CD4-positive, alpha-beta T cell treated with Interleukin-1 beta for 1 hour (primary cell): Measurements from ENCODE around the gene NLGN2.

Experiments
- DNase-seq, 2 donors: peaks; one replicate each; pipeline ENCODE4 v3.0.0-alpha.2; 2020 to 2022

The NLGN2 gene

DNA sequence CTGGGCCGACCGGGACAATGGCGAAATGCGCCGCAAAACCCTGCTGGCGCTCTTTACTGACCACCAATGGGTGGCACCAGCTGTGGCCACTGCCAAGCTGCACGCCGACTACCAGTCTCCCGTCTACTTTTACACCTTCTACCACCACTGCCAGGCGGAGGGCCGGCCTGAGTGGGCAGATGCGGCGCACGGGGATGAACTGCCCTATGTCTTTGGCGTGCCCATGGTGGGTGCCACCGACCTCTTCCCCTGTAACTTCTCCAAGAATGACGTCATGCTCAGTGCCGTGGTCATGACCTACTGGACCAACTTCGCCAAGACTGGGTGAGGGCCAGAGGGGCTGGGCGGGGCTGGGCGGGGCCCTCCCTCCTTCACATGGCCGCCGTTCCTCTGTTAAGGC, 8.1 kb downstream of the NLGN2 start:
- DNase-seq: no peak

GRCh38 chr17:7416323-7416722, 8.7 kb downstream of the NLGN2 start:
- DNase-seq: no peak

GRCh38 chr17:7417056-7417655, 9.5 kb downstream of the NLGN2 start:
- no peak for DNase-seq

- DNase-seq: no peak
These were observed 11.0 kb downstream of the NLGN2 start for GRCh38 chr17:7418472-7419152.

DNA sequence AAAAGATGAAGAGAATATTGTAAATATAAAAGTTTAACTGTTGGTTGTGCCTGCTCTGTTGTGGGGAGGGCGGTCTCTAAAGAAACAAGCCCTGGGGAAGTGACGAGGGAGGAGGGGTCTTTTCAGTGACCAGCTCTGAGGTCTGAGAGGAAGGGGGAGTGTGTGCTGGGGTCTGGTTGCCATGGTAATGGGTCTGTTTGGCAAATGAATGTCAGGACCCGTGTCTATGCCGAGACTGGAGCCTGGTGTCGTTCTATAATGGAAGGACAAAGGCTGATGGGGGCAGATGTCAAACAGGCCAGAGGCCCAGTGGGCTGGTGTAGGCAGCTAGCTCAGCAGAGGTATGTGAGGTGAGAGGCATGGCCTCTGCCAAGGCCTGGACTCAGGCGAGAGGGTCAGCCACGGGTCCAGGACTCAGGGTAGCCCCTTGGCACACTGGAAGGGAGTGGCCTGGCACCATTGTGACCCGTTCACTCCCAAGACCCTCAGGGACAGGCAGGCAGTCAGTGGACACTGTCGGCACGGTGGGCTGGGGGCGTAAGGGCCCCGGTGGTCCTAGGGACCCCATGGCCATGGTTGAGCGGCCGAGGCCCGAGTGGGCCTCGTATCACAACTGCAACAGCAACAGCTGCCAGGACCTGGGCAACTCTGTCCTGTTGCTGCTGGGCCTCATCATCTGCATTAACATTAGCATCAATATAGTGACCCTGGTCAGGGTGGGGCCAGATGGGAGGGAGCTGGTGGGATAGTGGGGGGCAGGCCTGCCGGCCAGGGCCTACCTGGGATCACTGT, 12.4 kb downstream of the NLGN2 start, which contains the start of gene SPEM1:
Gene SPEM1 (plus strand): TSS at position 506 of the 792 bp plus-strand sequence. CDS start 61 bp downstream, at position 567.
- no peak for DNase-seq

- DNase-seq: no peak
These were observed 13.5 kb downstream of the NLGN2 start for GRCh38 chr17:7421186-7421585.

GRCh38 chr17:7423679-7424078, 16.0 kb downstream of the NLGN2 start:
- DNase-seq: no peak

DNA sequence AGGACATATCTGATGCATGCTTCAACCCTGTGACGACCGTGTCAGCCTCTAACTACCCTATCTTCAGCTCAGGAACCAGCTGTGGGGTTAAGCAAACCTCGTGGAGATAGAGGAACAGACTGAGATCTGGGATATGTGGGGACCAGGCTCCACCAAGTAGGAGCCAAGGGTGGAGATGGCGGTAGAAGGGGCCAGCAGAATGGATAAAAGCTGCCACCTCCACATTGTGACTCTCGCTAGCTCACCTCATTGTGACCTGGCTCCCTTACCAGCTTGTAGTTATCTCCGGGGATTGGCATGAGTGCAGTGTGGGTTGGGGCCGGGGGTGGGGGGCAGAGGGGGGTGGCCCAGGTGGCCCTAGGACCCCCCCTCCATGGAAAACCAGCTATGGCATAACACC, 17.7 kb downstream of the NLGN2 start, which contains the start of gene SPEM2:
Gene SPEM2 (plus strand): TSS at position 301 of the 400 bp plus-strand sequence. CDS start 73 bp downstream, at position 374.
- DNase-seq: no peak

GRCh38 chr17:7425756-7426155, 18.1 kb downstream of the NLGN2 start:
- no peak for DNase-seq

DNA sequence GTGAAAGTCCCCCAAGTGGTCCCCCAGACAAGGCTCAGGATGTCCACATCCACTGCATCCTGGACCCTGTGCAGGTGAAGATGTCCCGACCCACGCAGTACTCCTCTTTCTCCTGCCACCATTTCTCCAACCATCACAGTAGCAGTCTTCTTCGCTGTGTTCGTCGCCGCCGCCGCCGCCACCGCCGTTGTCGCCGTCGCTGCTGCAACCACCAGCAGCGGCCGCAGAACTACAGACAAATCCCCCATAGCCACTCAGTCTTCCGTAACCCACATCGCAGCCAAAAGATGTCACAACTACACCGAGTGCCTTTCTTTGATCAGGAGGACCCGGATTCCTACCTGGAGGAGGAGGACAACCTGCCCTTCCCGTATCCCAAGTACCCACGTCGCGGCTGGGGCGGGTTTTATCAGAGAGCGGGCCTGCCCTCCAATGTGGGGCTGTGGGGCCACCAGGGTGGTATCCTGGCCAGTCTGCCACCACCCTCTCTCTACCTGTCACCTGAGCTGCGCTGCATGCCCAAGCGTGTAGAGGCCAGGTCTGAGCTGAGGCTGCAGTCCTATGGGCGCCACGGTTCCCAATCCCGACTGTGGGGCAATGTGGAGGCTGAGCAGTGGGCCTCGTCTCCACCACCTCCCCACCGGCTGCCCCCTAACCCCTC, 18.7 kb downstream of the NLGN2 start:
- no peak for DNase-seq

- no peak for DNase-seq
These were observed 19.3 kb downstream of the NLGN2 start for GRCh38 chr17:7426896-7427489.

DNA sequence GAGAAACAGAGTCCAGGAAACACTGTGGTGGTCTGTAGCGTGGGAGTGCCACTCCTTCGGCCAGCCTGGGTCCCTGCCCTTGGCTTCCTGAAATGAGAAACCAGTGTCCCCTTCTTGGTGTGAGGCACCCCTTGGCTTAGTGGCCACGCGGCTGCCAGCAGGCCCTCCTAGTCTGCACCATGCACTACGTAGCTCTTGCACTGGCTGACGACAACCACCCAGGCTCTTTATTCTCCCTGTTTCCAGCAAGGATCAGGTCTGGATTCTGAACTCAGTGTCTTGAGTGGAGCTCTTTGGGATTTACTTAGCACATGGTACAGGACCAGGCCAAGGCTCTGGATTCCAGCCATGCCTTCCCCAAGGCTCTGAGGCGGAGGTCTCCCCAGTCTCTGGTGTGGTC, 19.9 kb downstream of the NLGN2 start:
- no peak for DNase-seq

- no peak for DNase-seq
These were observed 20.9 kb downstream of the NLGN2 start, which contains the start of gene SPEM3 for GRCh38 chr17:7428557-7428956. SPEM3 (plus strand) TSS chr17:7428857; CDS start chr17:7428903, 46 bp downstream.

GRCh38 chr17:7429722-7430121, 22.1 kb downstream of the NLGN2 start:
- DNase-seq: no peak

DNA sequence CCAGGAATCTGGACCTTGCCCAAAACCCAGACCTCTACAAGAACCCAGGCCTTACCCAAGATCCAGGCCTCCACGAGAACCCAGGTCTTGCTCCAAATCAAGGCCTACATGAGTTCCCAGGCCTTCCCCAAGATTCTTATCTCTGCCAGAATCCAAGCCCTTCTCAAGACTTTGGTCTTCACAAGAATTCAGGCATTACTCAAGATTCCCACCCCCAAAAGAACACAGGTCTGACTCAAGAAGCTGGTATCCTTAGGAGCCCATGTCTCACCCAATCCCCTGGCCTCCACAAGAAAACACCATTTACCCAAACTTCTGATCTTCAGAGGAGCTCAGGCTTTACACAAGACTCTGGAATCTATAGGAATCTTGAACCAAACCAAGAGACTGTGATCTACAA, 23.6 kb downstream of the NLGN2 start:
- no peak for DNase-seq

DNA sequence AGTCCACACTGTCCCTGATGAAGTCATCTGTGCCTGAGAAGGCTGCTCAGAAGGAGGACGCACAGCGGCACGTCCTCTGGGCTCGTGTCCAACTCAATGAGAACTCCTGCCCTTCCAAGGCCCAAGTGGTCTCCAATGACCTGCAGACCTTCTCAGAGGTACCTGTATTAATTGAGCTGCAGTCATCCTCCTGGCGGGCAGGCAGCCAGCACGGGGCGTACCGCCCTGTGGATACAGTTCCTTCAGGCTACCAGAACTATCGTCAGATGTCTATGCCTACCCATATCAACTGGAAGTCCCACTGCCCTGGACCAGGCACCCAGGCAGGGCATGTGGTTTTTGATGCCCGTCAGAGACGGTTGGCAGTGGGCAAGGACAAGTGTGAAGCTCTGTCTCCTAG, 24.7 kb downstream of the NLGN2 start:
- no peak for DNase-seq

DNA sequence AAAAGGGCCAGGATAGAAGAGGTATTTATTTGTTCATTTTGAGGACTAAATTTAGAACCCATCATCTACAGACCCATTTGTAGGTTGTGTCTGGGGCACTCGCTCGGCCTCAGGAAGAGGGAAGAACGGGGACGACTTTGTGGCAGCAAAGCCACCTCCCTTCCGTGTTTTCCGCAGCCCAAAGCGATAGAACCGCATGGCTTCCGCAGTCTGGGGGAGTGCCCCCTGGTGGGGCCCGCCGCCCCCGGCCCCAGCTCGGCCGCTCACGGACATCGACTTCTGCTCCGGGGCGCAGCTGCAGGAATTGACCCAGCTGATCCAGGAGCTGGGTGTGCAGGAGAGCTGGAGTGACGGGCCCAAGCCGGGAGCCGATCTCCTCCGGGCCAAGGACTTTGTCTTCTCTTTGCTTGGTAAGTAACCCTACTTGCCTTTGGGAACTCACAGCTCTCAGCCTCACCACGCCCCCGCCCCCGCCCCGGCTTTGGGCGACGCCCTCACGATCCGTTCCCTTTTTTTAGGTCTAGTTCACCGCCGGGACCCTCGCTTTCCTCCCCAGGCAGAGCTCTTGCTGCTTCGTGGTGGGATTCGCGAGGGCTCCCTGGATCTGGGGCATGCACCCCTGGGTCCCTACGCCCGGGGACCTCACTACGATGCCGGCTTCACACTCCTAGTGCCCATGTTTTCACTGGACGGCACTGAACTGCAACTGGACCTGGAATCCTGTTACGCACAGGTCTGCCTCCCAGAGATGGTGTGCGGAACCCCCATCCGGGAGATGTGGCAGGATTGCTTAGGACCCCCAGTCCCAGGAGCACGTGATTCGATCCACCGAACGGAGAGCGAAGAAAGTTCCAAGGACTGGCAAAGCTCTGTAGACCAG, 28.3 kb downstream of the NLGN2 start:
- DNase-seq: peak in 1 of 2 donors; percentile 54

GRCh38 chr17:7436556-7437368, 29.1 kb downstream of the NLGN2 start:
- peak; percentile 85 to 86 for DNase-seq

DNA sequence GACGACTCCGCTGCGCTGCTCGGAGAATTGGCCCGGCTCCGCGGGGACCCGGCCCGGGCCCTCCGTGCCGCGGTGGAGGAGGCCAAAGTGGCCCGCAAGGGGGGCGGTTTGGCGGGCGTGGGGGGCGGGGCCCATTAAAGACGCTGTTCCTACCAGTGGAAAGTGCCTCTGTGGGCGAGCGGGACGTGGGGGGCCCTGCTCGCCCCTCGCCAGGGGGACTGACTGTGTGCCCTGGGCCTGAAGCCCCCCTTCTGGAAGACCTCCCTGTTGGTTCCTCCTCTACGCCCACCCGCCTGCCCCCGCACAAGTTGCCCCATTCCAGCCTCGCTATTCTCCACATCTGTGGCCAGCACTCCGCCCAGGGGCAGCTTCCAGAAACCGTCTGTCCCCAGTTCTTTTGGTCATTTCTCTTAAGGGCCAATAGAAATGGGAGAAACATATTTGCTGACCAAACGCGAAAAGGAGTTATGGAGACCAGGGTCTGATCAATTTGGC, 29.8 kb downstream of the NLGN2 start:
- no peak for DNase-seq

GRCh38 chr17:7437950-7438614, 30.4 kb downstream of the NLGN2 start:
- peak; percentile 47 to 67 for DNase-seq
